Adipocyte (in vitro differentiated cells): ENCODE measurements around the gene TSC2.
"Not testable (repeated sequence)": the region's sequence is repeated elsewhere in the genome, so short reads cannot be mapped to it uniquely, and the experiment has no call there.

ENCODE experiments used
- DNase-seq: peaks from one replicate; pipeline ENCODE4 v3.0.0-alpha.2; 2015; ENCODE audit warnings: low read depth
- H3K27me3 ChIP-seq: replicated peaks from 2 replicates; pipeline ENCODE4 v1.7.0; 2013; ENCODE audit warnings: mild to moderate bottlenecking, low read length, moderate library complexity; ENCODE audit not compliant: control insufficient read depth, insufficient read depth
- H3K36me3 ChIP-seq: 2 replicates; pipeline ENCODE4 v1.7.0; 2013; ENCODE audit warnings: low read length, mild to moderate bottlenecking, moderate library complexity; ENCODE audit not compliant: control insufficient read depth, insufficient read depth, severe bottlenecking
- H3K4me1 ChIP-seq: 2 replicates; pipeline ENCODE4 v1.7.0; 2013; ENCODE audit warnings: mild to moderate bottlenecking, low read length, moderate library complexity; ENCODE audit not compliant: control insufficient read depth, insufficient read depth
- H3K4me3 ChIP-seq: 2 replicates; pipeline ENCODE4 v1.7.0; 2013; ENCODE audit warnings: mild to moderate bottlenecking, low read length, moderate library complexity
- H3K9ac ChIP-seq: 2 replicates; pipeline ENCODE4 v1.7.0; 2013; ENCODE audit warnings: mild to moderate bottlenecking, low read length, moderate library complexity
- H3K9me3 ChIP-seq: 2 replicates; pipeline ENCODE4 v1.7.0; 2013; ENCODE audit warnings: mild to moderate bottlenecking, low read length, moderate library complexity; ENCODE audit not compliant: control insufficient read depth

TSC2 gene

GRCh38 chr16:2033909-2034695 is 13.7 kb upstream of the TSC2 start:
- H3K4me3 ChIP-seq: peak overlapping the region; percentile 12
- H3K27me3 ChIP-seq: not testable (repeated sequence)
- peak; percentile 50 for DNase-seq

GRCh38 chr16:2034696-2035430 is 12.9 kb upstream of the TSC2 start:
- peak overlapping the region; percentile 82 for H3K9ac ChIP-seq
- H3K36me3 ChIP-seq: no peaks in the 10 kb centered on the region
- H3K4me1 ChIP-seq: peaks cover 46% of the 10 kb centered on the region
- no peaks in the 10 kb centered on the region for H3K27me3 ChIP-seq
- peak; percentile 26 for DNase-seq
- H3K9me3 ChIP-seq: no peaks in the 10 kb centered on the region
- H3K4me3 ChIP-seq: peak overlapping the region; percentile 54

More at GRCh38 chr16:2033909-2034695, 13.7 kb upstream of the TSC2 start:
- H3K9ac ChIP-seq: peak overlapping the region; percentile 82
- not testable (repeated sequence) for H3K9me3 ChIP-seq, H3K36me3 ChIP-seq
- H3K4me1 ChIP-seq: peaks cover 38% of the 10 kb centered on the region

GRCh38 chr16:2035431-2036199 is 12.2 kb upstream of the TSC2 start:
- DNase-seq: peak; percentile 97
- Histone ChIP-seq H3K36me3 (no peaks in the 10 kb centered on the region), H3K9me3 (no peaks in the 10 kb centered on the region), H3K4me3 (peak overlapping the region; percentile 54), H3K4me1 (peaks cover 46% of the 10 kb centered on the region), H3K9ac (peak overlapping the region; percentile 82), H3K27me3 (no peaks in the 10 kb centered on the region)

- Histone ChIP-seq H3K4me1 (peaks cover 46% of the 10 kb centered on the region), H3K27me3 (no peaks in the 10 kb centered on the region), H3K4me3 (no peak overlapping the region), H3K9ac (peak overlapping the region; percentile 82), H3K9me3 (no peaks in the 10 kb centered on the region), H3K36me3 (no peaks in the 10 kb centered on the region)
- DNase-seq: no peak
Measured at GRCh38 chr16:2036200-2036966, 11.4 kb upstream of the TSC2 start.

- no peaks in the 10 kb centered on the region for H3K36me3 ChIP-seq
- no peak overlapping the region for H3K4me3 ChIP-seq
- H3K27me3 ChIP-seq: no peaks in the 10 kb centered on the region
- H3K9ac ChIP-seq: no peak overlapping the region
- no peaks in the 10 kb centered on the region for H3K9me3 ChIP-seq
- H3K4me1 ChIP-seq: peaks cover 46% of the 10 kb centered on the region
- DNase-seq: no peak
Measured at GRCh38 chr16:2037115-2037514, 10.7 kb upstream of the TSC2 start.

- no peaks in the 10 kb centered on the region for H3K9me3 ChIP-seq
- H3K9ac ChIP-seq: peak overlapping the region; percentile 46
- no peak for DNase-seq
- no peaks in the 10 kb centered on the region for H3K36me3 ChIP-seq
- H3K4me1 ChIP-seq: peaks cover 46% of the 10 kb centered on the region
- H3K27me3 ChIP-seq: no peaks in the 10 kb centered on the region
- no peak overlapping the region for H3K4me3 ChIP-seq
Measured at GRCh38 chr16:2037647-2038381, 10.0 kb upstream of the TSC2 start.

GRCh38 chr16:2038382-2039231 is 9.2 kb upstream of the TSC2 start:
- Histone ChIP-seq H3K4me3 (no peak overlapping the region), H3K9me3 (no peaks in the 10 kb centered on the region), H3K27me3 (no peaks in the 10 kb centered on the region), H3K36me3 (no peaks in the 10 kb centered on the region), H3K4me1 (peaks cover 40% of the 10 kb centered on the region), H3K9ac (peak overlapping the region; percentile 68)
- no peak for DNase-seq

- H3K4me3 ChIP-seq: no peak overlapping the region
- DNase-seq: peak; percentile 96
- no peaks in the 10 kb centered on the region for H3K36me3 ChIP-seq
- H3K9me3 ChIP-seq: no peaks in the 10 kb centered on the region
- H3K9ac ChIP-seq: peak overlapping the region; percentile 68
- H3K4me1 ChIP-seq: peaks cover 34% of the 10 kb centered on the region
- no peaks in the 10 kb centered on the region for H3K27me3 ChIP-seq
Measured at GRCh38 chr16:2039274-2040031, 8.3 kb upstream of the TSC2 start.

- peak overlapping the region; percentile 60 for H3K9ac ChIP-seq
- H3K4me3 ChIP-seq: no peak overlapping the region
- H3K27me3 ChIP-seq: no peaks in the 10 kb centered on the region
- peak; percentile 26 for DNase-seq
- H3K4me1 ChIP-seq: peaks cover 27% of the 10 kb centered on the region
- H3K36me3 ChIP-seq: no peaks in the 10 kb centered on the region
- H3K9me3 ChIP-seq: no peaks in the 10 kb centered on the region
Measured at GRCh38 chr16:2040041-2040786, 7.6 kb upstream of the TSC2 start.
